PFSK-1 (cell line): Measurements from ENCODE around the gene GPR61.

Experiments used
- FOXP2 ChIP-seq: optimal IDR thresholded peaks from 2 replicates; pipeline ENCODE3; 2011; ENCODE audit warnings: borderline replicate concordance, control low read depth, inconsistent platforms; ENCODE audit not compliant: insufficient read depth; ENCODE audit errors: extremely low read length, extremely low read depth
- POLR2AphosphoS5 ChIP-seq: IDR thresholded peaks from 2 replicates; pipeline ENCODE4 v1.6.1; 2012; ENCODE audit warnings: low read depth, mild to moderate bottlenecking, control low read depth, low read length, moderate library complexity
- SIN3A ChIP-seq: IDR thresholded peaks from 2 replicates; pipeline ENCODE4 v1.6.1; 2012; ENCODE audit warnings: mild to moderate bottlenecking, low read length, moderate library complexity, borderline replicate concordance; ENCODE audit not compliant: insufficient read depth
- TAF1 ChIP-seq: IDR thresholded peaks from 2 replicates; pipeline ENCODE4 v1.6.1; 2012; ENCODE audit warnings: low read length, control low read depth, borderline replicate concordance; ENCODE audit not compliant: insufficient read depth
- TF ChIP-seq, protein P1 (sequence below), 2 experiments: IDR thresholded peaks; 2 replicates each; pipeline versions ENCODE4 v1.6.1 to v1.8.0; 2011 to 2012; ENCODE audit warnings: low read depth in 2 of 2, low read length in 2 of 2, control low read depth in 1 of 2, inconsistent platforms in 1 of 2, mild to moderate bottlenecking in 1 of 2, moderate library complexity in 1 of 2; ENCODE audit not compliant: insufficient read depth in 1 of 2

The GPR61 gene

GRCh38 chr1:109513110-109513710, 26.5 kb upstream of the GPR61 start:
- TF ChIP-seq SIN3A (no peak), POLR2AphosphoS5 (no peak), TAF1 (no peak), FOXP2 (no peak)
- TF ChIP-seq, protein P1, sequence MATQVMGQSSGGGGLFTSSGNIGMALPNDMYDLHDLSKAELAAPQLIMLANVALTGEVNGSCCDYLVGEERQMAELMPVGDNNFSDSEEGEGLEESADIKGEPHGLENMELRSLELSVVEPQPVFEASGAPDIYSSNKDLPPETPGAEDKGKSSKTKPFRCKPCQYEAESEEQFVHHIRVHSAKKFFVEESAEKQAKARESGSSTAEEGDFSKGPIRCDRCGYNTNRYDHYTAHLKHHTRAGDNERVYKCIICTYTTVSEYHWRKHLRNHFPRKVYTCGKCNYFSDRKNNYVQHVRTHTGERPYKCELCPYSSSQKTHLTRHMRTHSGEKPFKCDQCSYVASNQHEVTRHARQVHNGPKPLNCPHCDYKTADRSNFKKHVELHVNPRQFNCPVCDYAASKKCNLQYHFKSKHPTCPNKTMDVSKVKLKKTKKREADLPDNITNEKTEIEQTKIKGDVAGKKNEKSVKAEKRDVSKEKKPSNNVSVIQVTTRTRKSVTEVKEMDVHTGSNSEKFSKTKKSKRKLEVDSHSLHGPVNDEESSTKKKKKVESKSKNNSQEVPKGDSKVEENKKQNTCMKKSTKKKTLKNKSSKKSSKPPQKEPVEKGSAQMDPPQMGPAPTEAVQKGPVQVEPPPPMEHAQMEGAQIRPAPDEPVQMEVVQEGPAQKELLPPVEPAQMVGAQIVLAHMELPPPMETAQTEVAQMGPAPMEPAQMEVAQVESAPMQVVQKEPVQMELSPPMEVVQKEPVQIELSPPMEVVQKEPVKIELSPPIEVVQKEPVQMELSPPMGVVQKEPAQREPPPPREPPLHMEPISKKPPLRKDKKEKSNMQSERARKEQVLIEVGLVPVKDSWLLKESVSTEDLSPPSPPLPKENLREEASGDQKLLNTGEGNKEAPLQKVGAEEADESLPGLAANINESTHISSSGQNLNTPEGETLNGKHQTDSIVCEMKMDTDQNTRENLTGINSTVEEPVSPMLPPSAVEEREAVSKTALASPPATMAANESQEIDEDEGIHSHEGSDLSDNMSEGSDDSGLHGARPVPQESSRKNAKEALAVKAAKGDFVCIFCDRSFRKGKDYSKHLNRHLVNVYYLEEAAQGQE (IDR thresholded peaks at IDR 0.05; ENCODE audit: insufficient read depth in 1 of 2, low read depth in 2 of 2, low read length in 2 of 2) = no peak

GRCh38 chr1:109514846-109515245, 24.8 kb upstream of the GPR61 start:
- TF ChIP-seq POLR2AphosphoS5 = no peak
- TF ChIP-seq TAF1 = no peak
- TF ChIP-seq SIN3A = no peak
- TF ChIP-seq FOXP2 = no peak
- TF ChIP-seq, protein P1 (IDR thresholded peaks at IDR 0.05; ENCODE audit: insufficient read depth in 1 of 2, low read depth in 2 of 2, low read length in 2 of 2) = no peak

DNA sequence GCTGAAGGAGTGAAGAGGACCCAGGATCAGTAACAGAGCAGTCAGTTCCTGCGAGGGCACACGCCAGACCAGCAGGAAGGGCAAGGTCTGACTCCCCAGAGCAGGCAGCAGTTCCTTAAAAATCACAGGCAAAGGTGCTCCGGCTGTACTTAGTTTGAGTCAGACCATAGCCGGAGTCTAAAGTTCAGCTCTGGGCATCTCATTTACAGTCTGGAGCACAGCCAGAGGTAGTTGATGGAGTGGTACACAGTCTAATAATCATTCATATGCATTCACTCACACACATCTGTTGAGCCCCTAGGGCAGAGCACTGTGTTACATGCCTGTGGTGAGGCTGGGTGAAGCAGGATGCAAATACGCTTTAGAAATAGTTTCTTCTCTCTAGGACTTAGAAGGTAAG, 22.8 kb upstream of the GPR61 start:
- no peak for TF ChIP-seq POLR2AphosphoS5
- no peak for TF ChIP-seq TAF1
- no peak for TF ChIP-seq SIN3A
- no peak for TF ChIP-seq FOXP2
- TF ChIP-seq, protein P1 (IDR thresholded peaks at IDR 0.05; ENCODE audit: insufficient read depth in 1 of 2, low read depth in 2 of 2, low read length in 2 of 2) = no peak

- TF ChIP-seq TAF1 = no peak
- TF ChIP-seq, protein P1 (IDR thresholded peaks at IDR 0.05; ENCODE audit: insufficient read depth in 1 of 2, low read depth in 2 of 2, low read length in 2 of 2) = no peak
These were observed 22.3 kb upstream of the GPR61 start for GRCh38 chr1:109517337-109517736.
